HepG2 (cell line): ENCODE data around the gene CBLC. TPM values are rescaled to one million over a fixed set of nuclear protein-coding genes. Genes with fewer than 3 reads are reported as not detected.
A peak's percentile ranks its signal among the peaks of the same experiment; 100 is the strongest.

ENCODE experiments used
- EEA1 ChIP-seq: sonication (generic); formaldehyde crosslinking; IDR thresholded peaks from 2 replicates; pipeline ENCODE4 v1.5.1; 2020; ENCODE audit warnings: mild to moderate bottlenecking, missing genetic modification reagents, borderline replicate concordance
- FOSL2 ChIP-seq: sonication (generic); formaldehyde crosslinking; IDR thresholded peaks from 2 replicates; pipeline ENCODE4 v1.4.0; 2020; ENCODE audit warnings: missing genetic modification reagents
- RXRB ChIP-seq: IDR thresholded peaks from 2 replicates; pipeline ENCODE4 v1.6.1; 2016; ENCODE audit warnings: borderline replicate concordance, missing genetic modification reagents, missing compliant biosample characterization
- SCMH1 ChIP-seq: sonication (generic); formaldehyde crosslinking; IDR thresholded peaks from 2 replicates; pipeline ENCODE4 v1.9.0; 2021; ENCODE audit warnings: missing genetic modification reagents, mild to moderate bottlenecking, borderline replicate concordance
- SRSF1 ChIP-seq: fragments of 200-400 bp; formaldehyde crosslinking; optimal IDR thresholded peaks from 2 replicates; pipeline ENCODE3; 2017; ENCODE audit warnings: mild to moderate bottlenecking, low read depth, low read length, moderate library complexity
- STAT5B ChIP-seq: sonication (generic); formaldehyde crosslinking; IDR thresholded peaks from 2 replicates; pipeline ENCODE4 v1.4.0; 2020; ENCODE audit warnings: missing genetic modification reagents
- ZBTB20 ChIP-seq: sonication (generic); formaldehyde crosslinking; IDR thresholded peaks from 2 replicates; pipeline ENCODE4 v1.8.1; 2023; ENCODE audit warnings: missing genetic modification reagents, low read depth, mild to moderate bottlenecking, borderline replicate concordance
- ZFYVE20 ChIP-seq: sonication (generic); formaldehyde crosslinking; IDR thresholded peaks from 2 replicates; pipeline ENCODE4 v1.8.0; 2023; ENCODE audit warnings: low read depth, mild to moderate bottlenecking, moderate library complexity, missing genetic modification reagents, borderline replicate concordance
- ZNF138 ChIP-seq: sonication (generic); formaldehyde crosslinking; IDR thresholded peaks from 2 replicates; pipeline ENCODE4 v1.5.0; 2020; ENCODE audit warnings: mild to moderate bottlenecking, low read depth, missing genetic modification reagents
- ZNF251 ChIP-seq: sonication (generic); formaldehyde crosslinking; IDR thresholded peaks from 2 replicates; pipeline ENCODE4 v1.9.0; 2021; ENCODE audit warnings: mild to moderate bottlenecking, missing genetic modification reagents
- ZNF329 ChIP-seq: sonication (generic); formaldehyde crosslinking; IDR thresholded peaks from 2 replicates; pipeline ENCODE4 v1.9.0; 2021; ENCODE audit warnings: low read depth, mild to moderate bottlenecking, missing genetic modification reagents
- ZNF333 ChIP-seq: sonication (generic); formaldehyde crosslinking; IDR thresholded peaks from 2 replicates; pipeline ENCODE4 v1.4.0; 2020; ENCODE audit warnings: mild to moderate bottlenecking, missing genetic modification reagents, borderline replicate concordance
- ZNF335 ChIP-seq: sonication (generic); formaldehyde crosslinking; IDR thresholded peaks from 2 replicates; pipeline ENCODE4 v1.4.0; 2020; ENCODE audit warnings: missing genetic modification reagents
- ZNF446 ChIP-seq: sonication (generic); formaldehyde crosslinking; IDR thresholded peaks from 2 replicates; pipeline ENCODE4 v1.5.0; 2020; ENCODE audit warnings: mild to moderate bottlenecking, missing genetic modification reagents
- ZNF563 ChIP-seq: sonication (generic); formaldehyde crosslinking; IDR thresholded peaks from 2 replicates; pipeline ENCODE4 v1.8.0; 2022; ENCODE audit warnings: mild to moderate bottlenecking, moderate library complexity, missing genetic modification reagents
- ZNF572 ChIP-seq: sonication (generic); formaldehyde crosslinking; IDR thresholded peaks from 2 replicates; pipeline ENCODE4 v1.5.1; 2020; ENCODE audit warnings: mild to moderate bottlenecking, missing genetic modification reagents
- ZNF660 ChIP-seq: sonication (generic); formaldehyde crosslinking; IDR thresholded peaks from 2 replicates; pipeline ENCODE4 v1.5.1; 2020; ENCODE audit warnings: mild to moderate bottlenecking, low read depth, missing genetic modification reagents, borderline replicate concordance
- polyA plus RNA-seq, 8 experiments: library from polyadenylated mRNA; depleted of rRNA in 3 of 8; stranded (reverse) in 7 of 8; unstranded in 1 of 8; fragments of >200 nt; fragmentation: Illumina TruSeq in 4 of 8; extraction: Trizol in 4 of 8; gene quantifications; 2 replicates each; pipeline versions ENCODE4 v1.2.1 to v1.2.3, GENCODE V29; 2011 to 2016; ENCODE audit warnings: low read depth in 4 of 8, missing spikeins in 1 of 8, mixed read lengths in 1 of 8; ENCODE audit not compliant: insufficient read depth in 1 of 8
- total RNA-seq, 5 experiments: library from RNA; depleted of rRNA; stranded (reverse); fragments of >200 nt; fragmentation: Illumina TruSeq; extraction: Trizol; gene quantifications; 2 replicates each; pipeline ENCODE4 v1.2.3, GENCODE V29; 2016; ENCODE audit warnings: low read depth in 1 of 5
- TF ChIP-seq, protein P1 (sequence below), 2 experiments: sonication (generic) in 1 of 2; formaldehyde crosslinking in 1 of 2; IDR thresholded peaks; 2 replicates each; pipeline versions ENCODE4 v1.4.0 to v1.6.1; 2018 to 2020; ENCODE audit warnings: missing genetic modification reagents in 2 of 2, borderline replicate concordance in 1 of 2, low read depth in 1 of 2, mild to moderate bottlenecking in 1 of 2, missing biosample characterization in 1 of 2
- TF ChIP-seq, protein P2 (sequence below): sonication (generic); formaldehyde crosslinking; IDR thresholded peaks from 2 replicates; pipeline ENCODE4 v1.4.0; 2020; ENCODE audit warnings: mild to moderate bottlenecking, missing genetic modification reagents, borderline replicate concordance
- TF ChIP-seq, protein P3 (sequence below): sonication (generic); formaldehyde crosslinking; IDR thresholded peaks from 2 replicates; pipeline ENCODE4 v1.4.0; 2020; ENCODE audit warnings: missing genetic modification reagents
- TF ChIP-seq, protein P4 (sequence below): sonication (generic); formaldehyde crosslinking; IDR thresholded peaks from 2 replicates; pipeline ENCODE4 v1.4.0; 2020; ENCODE audit warnings: missing genetic modification reagents

Gene CBLC
- total and polyA plus RNA-seq, 2 of the 13 experiments (the other 11 are each of a cell fraction or from before 2014, with no cell fraction given): 1.8 to 2.6 TPM

DNA sequence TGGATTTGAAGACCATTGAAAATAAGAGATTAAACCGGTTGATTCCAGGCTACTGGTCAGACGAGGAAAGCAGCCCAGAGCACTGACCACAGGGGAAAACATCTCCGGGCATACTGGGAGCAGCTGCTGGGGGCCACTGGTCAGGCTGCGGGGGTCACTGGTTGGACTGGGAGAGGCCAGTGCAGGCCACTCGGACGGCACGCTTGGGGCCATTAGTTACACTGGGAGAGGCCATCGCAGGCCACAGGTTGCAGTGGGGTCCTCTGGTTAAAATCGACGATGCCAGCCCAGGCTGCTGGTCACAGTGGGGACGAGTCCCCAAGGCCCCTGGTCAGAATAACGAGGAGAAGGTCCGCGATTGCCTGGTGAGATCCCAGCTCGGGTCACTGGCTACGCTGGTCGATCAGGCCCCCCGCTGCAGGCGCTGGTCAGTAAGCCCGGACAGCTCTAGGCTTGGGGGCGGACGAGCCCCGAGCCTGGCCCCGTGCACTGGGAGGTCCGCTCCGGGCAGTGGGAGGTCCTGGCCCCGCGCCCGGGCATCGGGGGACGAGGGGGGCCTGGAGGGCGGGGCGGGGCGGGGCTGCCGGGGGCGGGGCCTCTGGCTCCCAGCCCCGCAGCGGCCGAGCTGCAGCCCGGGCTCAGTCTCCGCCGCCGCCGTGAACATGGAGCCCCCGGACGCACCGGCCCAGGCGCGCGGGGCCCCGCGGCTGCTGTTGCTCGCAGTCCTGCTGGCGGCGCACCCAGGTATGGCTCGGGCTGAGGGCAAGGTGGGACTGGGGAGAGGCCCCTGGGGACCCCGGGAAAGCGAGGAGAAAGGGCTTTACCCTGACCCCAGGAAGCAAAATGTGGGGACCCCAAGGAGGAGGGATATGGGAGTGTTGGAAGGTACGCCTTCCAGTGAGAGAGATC lies 31.0 kb downstream of the CBLC start, which contains the start of gene BCAM (continued):
- TF ChIP-seq, protein P1, sequence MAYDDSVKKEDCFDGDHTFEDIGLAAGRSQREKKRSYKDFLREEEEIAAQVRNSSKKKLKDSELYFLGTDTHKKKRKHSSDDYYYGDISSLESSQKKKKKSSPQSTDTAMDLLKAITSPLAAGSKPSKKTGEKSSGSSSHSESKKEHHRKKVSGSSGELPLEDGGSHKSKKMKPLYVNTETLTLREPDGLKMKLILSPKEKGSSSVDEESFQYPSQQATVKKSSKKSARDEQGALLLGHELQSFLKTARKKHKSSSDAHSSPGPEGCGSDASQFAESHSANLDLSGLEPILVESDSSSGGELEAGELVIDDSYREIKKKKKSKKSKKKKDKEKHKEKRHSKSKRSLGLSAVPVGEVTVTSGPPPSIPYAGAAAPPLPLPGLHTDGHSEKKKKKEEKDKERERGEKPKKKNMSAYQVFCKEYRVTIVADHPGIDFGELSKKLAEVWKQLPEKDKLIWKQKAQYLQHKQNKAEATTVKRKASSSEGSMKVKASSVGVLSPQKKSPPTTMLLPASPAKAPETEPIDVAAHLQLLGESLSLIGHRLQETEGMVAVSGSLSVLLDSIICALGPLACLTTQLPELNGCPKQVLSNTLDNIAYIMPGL (CRISPR knock-in tag; IDR thresholded peaks at IDR 0.05; ENCODE audit: borderline replicate concordance in 1 of 2, low read depth in 1 of 2): peak in 1 of 2 experiments; percentile 75; a peak in 2 of 4 replicates
- TF ChIP-seq, protein P2, sequence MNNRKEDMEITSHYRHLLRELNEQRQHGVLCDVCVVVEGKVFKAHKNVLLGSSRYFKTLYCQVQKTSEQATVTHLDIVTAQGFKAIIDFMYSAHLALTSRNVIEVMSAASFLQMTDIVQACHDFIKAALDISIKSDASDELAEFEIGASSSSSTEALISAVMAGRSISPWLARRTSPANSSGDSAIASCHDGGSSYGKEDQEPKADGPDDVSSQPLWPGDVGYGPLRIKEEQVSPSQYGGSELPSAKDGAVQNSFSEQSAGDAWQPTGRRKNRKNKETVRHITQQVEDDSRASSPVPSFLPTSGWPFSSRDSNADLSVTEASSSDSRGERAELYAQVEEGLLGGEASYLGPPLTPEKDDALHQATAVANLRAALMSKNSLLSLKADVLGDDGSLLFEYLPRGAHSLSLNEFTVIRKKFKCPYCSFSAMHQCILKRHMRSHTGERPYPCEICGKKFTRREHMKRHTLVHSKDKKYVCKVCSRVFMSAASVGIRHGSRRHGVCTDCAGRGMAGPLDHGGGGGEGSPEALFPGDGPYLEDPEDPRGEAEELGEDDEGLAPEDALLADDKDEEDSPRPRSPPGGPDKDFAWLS: no peak
- no peak for TF ChIP-seq ZBTB20 (CRISPR knock-in tag)
- TF ChIP-seq ZNF446 (CRISPR knock-in tag): no peak
- TF ChIP-seq ZNF138 (CRISPR knock-in tag): peak; percentile 43; the same call in 1 of the 2 replicates
- no peak for TF ChIP-seq FOSL2 (CRISPR knock-in tag)
- no peak for TF ChIP-seq ZNF251 (CRISPR knock-in tag)
- TF ChIP-seq, protein P3, sequence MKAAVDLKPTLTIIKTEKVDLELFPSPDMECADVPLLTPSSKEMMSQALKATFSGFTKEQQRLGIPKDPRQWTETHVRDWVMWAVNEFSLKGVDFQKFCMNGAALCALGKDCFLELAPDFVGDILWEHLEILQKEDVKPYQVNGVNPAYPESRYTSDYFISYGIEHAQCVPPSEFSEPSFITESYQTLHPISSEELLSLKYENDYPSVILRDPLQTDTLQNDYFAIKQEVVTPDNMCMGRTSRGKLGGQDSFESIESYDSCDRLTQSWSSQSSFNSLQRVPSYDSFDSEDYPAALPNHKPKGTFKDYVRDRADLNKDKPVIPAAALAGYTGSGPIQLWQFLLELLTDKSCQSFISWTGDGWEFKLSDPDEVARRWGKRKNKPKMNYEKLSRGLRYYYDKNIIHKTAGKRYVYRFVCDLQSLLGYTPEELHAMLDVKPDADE (CRISPR knock-in tag): no peak; the same call in 1 of the 2 replicates
- no peak for TF ChIP-seq ZNF329 (CRISPR knock-in tag)
- no peak for TF ChIP-seq ZFYVE20 (CRISPR knock-in tag)
- TF ChIP-seq, protein P4, sequence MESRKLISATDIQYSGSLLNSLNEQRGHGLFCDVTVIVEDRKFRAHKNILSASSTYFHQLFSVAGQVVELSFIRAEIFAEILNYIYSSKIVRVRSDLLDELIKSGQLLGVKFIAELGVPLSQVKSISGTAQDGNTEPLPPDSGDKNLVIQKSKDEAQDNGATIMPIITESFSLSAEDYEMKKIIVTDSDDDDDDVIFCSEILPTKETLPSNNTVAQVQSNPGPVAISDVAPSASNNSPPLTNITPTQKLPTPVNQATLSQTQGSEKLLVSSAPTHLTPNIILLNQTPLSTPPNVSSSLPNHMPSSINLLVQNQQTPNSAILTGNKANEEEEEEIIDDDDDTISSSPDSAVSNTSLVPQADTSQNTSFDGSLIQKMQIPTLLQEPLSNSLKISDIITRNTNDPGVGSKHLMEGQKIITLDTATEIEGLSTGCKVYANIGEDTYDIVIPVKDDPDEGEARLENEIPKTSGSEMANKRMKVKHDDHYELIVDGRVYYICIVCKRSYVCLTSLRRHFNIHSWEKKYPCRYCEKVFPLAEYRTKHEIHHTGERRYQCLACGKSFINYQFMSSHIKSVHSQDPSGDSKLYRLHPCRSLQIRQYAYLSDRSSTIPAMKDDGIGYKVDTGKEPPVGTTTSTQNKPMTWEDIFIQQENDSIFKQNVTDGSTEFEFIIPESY (CRISPR knock-in tag): no peak
- TF ChIP-seq SCMH1: no peak
- 0 out of 2 replicates have a peak, but pooled peaks have one; percentile 16 for TF ChIP-seq RXRB (CRISPR knock-in tag)
- no peak for TF ChIP-seq ZNF660 (CRISPR knock-in tag)
- no peak for TF ChIP-seq SRSF1
- TF ChIP-seq STAT5B (CRISPR knock-in tag): no peak
- no peak for TF ChIP-seq ZNF572 (CRISPR knock-in tag)
- peak; percentile 71 for TF ChIP-seq ZNF563
- no peak for TF ChIP-seq EEA1
- no peak; the same call in 1 of the 2 replicates for TF ChIP-seq ZNF335 (CRISPR knock-in tag)
- peak; percentile 17; the same call in 1 of the 2 replicates for TF ChIP-seq ZNF333 (CRISPR knock-in tag)
